ENCODE results near the gene PHLDB3.

PHLDB3 gene

DNA sequence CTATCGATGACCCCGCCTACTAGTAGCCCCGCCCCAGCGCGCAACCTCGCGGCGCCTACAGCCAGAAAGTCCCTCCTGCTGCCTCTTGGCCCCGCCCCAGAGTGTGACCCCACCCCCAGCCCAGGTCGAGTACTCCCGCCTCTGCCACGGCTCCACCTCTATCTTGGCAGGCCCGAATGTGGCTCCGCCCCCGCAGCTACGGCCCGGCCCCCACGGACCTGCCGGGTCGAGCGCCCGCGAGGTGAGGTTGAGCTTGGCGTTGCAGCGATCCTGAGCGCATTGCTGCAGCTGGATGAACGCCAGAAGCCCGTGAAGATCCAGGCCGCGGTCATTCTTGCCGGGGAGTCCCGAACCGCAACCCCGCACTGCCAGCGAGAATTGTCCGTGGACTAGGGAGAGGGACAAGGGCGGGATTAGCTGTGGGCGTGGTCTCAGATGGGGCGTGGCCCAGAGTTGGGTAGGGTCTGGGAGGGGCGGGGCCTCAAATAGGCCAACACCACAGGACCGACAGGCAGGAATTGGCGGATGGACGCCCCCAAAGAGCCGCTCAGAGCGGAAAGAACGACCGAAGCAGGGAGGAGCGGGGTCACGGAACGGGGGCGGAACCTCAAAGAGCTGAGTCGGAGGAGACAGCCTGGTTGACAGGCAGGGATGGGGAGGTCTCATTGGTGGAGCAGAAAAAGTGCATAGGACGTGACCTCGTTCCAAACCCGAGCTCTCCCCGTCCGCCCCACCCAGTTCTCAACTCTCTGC is 41.0 kb downstream of the PHLDB3 start:
- TF ChIP-seq, protein P1, sequence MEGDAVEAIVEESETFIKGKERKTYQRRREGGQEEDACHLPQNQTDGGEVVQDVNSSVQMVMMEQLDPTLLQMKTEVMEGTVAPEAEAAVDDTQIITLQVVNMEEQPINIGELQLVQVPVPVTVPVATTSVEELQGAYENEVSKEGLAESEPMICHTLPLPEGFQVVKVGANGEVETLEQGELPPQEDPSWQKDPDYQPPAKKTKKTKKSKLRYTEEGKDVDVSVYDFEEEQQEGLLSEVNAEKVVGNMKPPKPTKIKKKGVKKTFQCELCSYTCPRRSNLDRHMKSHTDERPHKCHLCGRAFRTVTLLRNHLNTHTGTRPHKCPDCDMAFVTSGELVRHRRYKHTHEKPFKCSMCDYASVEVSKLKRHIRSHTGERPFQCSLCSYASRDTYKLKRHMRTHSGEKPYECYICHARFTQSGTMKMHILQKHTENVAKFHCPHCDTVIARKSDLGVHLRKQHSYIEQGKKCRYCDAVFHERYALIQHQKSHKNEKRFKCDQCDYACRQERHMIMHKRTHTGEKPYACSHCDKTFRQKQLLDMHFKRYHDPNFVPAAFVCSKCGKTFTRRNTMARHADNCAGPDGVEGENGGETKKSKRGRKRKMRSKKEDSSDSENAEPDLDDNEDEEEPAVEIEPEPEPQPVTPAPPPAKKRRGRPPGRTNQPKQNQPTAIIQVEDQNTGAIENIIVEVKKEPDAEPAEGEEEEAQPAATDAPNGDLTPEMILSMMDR (IDR thresholded peaks at IDR 0.05; ENCODE audit: low read depth, low read length, missing control alignments) = no peak
- DNase-seq (ENCODE audit: low read depth) = peak; percentile 81
- peak overlapping the region; percentile 68 for H3K4me3 ChIP-seq (ENCODE audit: low read depth, low read length)

DNA sequence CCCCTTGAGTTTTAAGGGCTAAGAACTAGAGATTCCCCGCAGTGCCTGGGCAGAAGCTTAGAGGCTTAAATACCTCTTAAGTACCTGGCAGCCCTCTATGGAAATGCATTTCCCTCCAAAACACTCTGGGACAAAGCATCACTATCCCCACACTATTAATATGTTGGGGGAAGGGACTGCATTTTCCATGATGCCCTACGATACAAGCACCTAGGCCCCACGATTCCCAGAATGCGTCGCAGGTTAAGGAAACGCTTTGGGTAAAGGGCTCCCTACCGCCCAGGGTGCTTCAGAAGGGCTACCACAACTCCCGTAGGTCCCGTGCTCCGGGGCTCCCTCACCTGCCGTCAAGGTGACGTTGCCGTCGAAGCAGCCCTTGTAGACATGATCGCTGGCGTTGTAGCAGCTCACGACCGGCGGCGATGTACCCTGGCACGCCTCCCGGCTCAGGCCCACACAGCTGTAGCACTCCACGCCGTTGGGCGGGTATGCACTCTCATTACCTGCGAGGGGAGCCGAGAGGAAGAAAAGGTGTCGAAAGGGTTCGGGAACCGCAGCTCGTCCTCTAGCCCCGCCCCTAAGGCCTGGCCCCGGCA is 41.7 kb downstream of the PHLDB3 start:
- DNase-seq (ENCODE audit: low read depth) = no peak
- TF ChIP-seq, protein P1 (IDR thresholded peaks at IDR 0.05; ENCODE audit: low read depth, low read length, missing control alignments) = no peak
- peak overlapping the region; percentile 5; the same call in 1 of the 2 replicates for H3K4me3 ChIP-seq (ENCODE audit: low read depth, low read length)

DNA sequence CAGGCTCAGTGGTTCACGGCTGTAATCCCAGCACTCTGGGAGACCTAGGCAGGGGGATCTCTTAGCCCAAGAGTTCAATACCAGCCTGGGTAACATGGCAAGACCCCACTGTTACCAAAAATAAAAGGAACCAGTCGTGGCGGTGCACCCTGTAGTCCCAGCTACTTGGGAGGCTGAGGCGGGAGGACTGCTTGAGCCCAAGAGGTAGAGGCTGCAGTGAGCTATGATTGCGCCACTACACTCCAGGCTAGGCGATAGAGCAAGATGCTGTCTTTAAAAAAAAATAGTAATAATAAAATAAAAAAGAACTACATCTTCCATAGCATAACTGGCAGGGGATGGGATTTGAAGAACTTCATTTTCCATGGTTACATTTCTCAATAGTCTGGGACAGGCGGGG is 42.2 kb downstream of the PHLDB3 start:
- H3K4me3 ChIP-seq (ENCODE audit: low read depth, low read length) = no peak overlapping the region
- TF ChIP-seq, protein P1 (IDR thresholded peaks at IDR 0.05; ENCODE audit: low read depth, low read length, missing control alignments) = no peak
- no peak for DNase-seq (ENCODE audit: low read depth)

DNA sequence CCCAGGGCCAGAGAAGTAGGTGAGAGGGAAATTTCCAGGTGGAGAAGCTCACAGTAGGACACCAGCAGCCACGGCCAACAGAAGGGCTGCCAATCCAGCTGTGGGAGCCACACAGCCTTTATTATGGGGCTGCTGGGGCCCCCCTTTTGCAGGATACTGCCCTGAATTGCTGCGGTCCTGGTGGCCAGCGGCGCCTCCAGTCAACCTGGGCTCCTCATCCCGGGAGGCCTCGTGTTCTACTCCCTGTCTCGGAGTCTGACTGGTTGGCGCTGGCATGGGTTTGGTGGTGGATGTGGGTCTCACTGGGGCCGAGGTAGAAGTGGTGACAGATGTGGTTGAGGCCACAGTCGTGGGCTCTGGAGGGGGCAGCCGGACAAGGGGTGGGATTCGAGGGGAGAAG is 43.2 kb downstream of the PHLDB3 start:
- no peak overlapping the region for H3K4me3 ChIP-seq (ENCODE audit: low read depth, low read length)
- TF ChIP-seq, protein P1 (IDR thresholded peaks at IDR 0.05; ENCODE audit: low read depth, low read length, missing control alignments) = no peak
- no peak for DNase-seq (ENCODE audit: low read depth)

DNA sequence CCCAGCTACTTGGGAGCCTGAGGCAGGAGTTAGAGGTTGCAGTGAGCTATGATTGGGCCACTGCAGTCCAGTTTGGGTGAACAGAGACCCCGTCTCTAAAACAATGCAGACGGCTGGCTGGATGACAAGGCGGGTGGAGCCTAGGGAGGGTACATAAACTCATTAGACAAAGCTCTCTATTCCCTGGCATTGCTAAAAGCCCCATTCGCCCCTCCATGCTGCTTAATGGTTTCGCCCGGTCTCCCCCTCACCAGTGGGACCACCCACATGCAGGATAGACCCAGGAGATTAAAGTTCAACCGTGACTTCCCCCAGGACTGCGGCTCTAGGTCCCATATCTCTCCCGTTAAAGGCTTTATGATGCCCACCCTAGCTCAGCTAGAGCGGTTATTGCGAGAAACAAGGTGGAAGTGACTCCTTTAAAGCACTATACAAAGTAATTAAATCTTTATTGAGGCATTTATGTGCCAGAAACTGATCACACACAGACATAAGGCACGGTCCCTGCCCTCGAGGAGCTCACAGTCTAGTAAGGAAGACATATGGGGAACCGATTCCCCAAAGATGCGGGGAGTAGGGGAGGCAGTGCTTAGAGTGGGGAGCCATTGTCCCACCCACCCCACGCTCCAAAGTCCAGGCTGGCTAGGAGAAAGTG is 44.1 kb downstream of the PHLDB3 start:
- TF ChIP-seq, protein P1 (IDR thresholded peaks at IDR 0.05; ENCODE audit: low read depth, low read length, missing control alignments) = no peak
- DNase-seq (ENCODE audit: low read depth) = no peak
- no peak overlapping the region for H3K4me3 ChIP-seq (ENCODE audit: low read depth, low read length)

DNA sequence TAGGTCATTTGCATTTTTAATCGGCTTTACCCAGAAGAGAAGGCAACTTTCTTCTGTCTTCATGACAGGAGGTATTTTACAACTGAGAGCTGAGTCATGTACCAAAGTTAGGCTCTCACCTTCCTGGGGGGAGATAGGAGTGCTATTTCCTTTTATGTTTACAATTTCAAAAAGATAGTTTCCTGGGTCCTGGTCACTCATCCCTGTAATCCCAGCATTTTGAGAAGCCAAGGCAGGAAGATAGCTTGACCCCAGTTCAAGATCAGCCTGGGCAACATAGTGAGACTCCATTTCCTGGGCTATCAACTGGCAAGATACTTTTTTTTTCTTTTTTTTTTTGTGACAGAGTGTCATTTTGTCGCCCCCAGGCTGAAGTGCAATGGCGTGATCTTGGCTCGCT is 46.7 kb downstream of the PHLDB3 start:
- TF ChIP-seq, protein P1 (IDR thresholded peaks at IDR 0.05; ENCODE audit: low read depth, low read length, missing control alignments) = no peak
- H3K4me3 ChIP-seq (ENCODE audit: low read depth, low read length) = no peak overlapping the region
- no peak for DNase-seq (ENCODE audit: low read depth)

All from GM12864 (cell line).